HG02642 (cell line): ENCODE data around the gene SLIT3.
"Not testable (repeated sequence)": the region's sequence is repeated elsewhere in the genome, so short reads cannot be mapped to it uniquely, and the experiment has no call there.

Experiments used
- ATAC-seq: cut with Tn5 transposase; IDR thresholded peaks from one replicate; pipeline ENCODE4 v1.9.1; 2021; ENCODE audit warnings: mild to moderate bottlenecking; ENCODE audit not compliant: unreplicated experiment, poor library complexity

SLIT3 gene

DNA sequence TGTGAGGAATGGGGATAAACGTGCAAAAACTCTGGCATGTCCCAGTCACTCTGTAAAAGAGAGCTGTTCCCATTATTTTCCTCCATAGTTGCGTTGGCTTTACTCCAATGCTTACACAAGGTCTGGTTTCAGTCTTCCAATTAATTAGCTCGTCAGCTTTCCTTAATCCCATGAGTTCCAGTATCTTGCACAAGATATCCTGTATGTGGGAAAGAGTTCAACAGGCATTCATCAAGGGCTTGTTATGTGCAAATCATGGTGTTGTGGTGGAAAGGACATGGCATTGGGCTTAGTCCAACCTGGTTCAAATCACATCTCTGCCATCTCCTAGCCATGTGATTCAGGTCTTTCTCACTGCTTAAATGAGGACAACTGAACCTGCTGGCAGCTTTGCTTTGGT lies 644.3 kb downstream of the SLIT3 start:
- ATAC-seq, result no peak

- ATAC-seq, result no peak
Observed at GRCh38 chr5:168655316-168655715, 645.6 kb downstream of the SLIT3 start.

DNA sequence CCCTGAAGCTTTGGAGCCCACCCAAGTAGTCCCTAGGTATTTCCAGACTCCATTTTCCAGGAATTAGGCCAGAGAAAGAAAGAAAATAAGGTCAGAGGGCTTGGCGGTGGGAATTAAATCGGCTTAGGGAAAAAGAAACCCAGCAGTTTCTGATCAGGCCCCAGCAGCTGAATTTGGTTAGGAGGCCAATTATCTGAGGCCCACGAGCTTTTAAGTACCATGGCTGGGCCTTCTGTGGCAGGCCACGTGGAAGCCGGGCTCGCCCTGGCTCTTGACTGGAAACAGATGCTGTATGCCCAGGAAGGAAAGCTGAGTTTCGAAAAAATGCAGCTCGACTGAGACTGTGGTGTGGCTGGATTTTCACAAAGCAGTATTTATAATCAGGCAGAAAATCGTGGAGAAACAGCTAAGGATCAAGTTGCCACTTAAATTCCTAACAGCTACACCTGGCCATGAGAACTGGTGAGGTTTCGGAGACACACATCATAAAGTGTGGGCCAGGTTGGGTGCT lies 646.7 kb downstream of the SLIT3 start:
- ATAC-seq, result no peak

DNA sequence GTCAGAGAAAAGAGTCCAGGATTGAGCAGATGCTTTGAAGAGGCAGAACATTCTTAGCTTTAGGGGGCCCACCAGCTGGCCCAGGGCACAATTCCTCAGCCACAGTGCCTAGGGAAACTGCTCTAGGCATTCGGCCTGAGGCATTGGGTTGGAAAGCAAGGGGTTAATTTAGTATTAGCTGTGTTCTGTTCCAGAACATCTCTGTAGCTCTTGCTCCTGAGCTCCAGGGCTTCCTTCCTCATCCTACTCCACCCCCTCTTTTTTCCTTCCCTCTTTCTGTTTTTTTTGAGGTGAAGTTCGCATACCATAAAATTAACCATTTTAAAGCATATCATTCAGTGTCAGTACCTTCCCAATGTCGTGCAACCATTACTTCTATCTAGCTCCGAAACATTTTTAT lies 647.3 kb downstream of the SLIT3 start:
- no peak for ATAC-seq

GRCh38 chr5:168651648-168652047 lies 649.3 kb downstream of the SLIT3 start:
- ATAC-seq, result no peak

DNA sequence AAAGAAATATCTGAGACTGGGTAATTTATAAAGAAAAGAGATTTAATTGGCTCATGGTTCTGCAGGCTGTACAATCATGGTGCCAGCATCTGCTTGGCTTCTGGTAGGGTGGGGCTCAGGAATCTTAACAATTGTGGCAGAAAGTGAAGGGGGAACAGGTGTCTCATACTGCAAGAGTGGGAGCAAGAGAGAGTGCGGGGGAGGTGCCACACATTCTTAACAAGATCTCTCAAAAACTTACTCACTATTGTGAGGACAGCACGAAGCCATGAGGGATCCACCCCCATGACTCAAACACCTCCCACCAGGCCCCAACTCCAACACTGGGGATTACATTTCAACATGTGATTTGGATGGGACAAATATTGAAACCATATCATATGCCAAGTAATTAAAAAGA lies 651.6 kb downstream of the SLIT3 start:
- no peak for ATAC-seq

DNA sequence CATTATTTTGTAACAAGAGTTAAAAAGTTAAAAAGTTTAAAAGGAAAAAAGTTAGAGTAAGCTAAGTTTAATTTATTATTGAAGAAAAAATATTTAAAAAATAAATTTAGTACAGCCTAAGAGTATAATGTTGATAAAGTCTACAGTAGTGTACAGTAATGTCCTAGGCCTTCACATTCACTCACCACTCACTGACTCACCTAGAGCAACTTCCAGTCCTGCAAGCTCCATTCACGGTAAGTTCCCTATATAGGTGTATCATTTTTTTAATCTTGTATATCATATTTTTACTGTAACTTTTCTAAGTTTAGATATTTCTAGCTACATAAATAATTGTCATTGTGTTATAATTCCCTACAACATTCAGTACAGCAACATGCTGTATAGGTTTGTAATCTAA lies 652.4 kb downstream of the SLIT3 start:
- ATAC-seq, result no peak

GRCh38 chr5:168648016-168648415 lies 652.9 kb downstream of the SLIT3 start:
- no peak for ATAC-seq

GRCh38 chr5:168647083-168647482 lies 653.9 kb downstream of the SLIT3 start:
- no peak for ATAC-seq

DNA sequence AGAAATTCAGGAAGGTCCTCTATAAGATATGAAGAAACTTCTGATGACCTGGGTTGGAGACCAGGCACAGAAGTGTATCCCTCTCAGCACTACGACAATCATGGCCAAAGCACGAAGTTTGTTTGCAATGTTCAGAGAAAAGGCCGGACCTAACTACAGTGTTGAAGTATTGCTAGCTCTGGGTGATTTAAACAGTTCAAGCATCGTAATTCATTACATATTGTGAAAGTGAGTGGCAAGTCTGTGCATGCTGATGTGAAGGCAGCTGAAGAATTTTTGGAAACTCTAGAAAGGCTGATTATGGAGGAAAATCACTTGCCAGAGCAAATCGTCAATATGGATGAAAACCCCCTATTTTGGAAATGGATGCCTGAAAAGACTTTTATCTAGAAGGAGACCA lies 654.6 kb downstream of the SLIT3 start:
- no peak for ATAC-seq

- ATAC-seq, result no peak
Observed at GRCh38 chr5:168645195-168645594, 655.7 kb downstream of the SLIT3 start.

DNA sequence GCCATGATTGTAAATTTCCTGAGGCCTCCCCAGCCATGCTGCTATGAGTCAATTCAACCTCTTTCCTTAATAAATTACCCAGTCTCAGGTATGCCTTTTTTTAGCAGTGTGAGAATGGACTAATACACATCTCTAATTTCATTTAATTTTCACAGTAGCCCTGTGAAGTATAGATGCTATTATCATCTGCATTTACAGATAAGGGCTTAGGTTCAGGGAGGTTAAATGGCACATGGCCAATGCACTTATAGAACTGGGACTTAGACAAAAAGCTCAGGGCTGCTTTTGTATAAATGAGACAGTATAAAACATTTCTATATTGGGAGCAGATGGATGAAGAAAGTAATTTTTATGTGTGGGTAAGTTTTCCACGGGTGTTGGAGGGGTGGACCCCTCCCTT lies 658.9 kb downstream of the SLIT3 start:
- no peak for ATAC-seq

- not testable (repeated sequence) for ATAC-seq
Observed at GRCh38 chr5:168638846-168639245, 662.1 kb downstream of the SLIT3 start.

GRCh38 chr5:168637793-168638192 lies 663.1 kb downstream of the SLIT3 start:
- ATAC-seq, result no peak

- ATAC-seq, result no peak
Observed at GRCh38 chr5:168637281-168637680, 663.7 kb downstream of the SLIT3 start.

DNA sequence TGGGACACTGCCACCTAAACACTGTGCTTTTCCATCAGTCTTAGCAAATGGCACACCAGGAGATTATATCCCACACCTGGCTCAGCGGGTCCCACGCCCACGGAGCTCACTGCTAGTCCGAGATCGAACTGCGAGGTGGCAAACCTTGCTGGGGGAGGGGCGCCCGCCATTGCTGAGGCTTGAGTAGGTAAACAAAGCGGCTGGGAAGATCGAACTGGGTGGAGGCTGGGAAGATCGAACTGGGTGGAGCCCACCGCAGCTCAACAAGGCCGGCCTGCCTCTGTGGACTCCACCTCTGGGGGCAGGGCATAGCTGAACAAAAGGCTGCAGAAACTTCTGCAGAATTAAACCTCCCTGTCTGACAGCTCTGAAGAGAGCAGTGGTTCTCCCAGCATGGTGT lies 670.0 kb downstream of the SLIT3 start:
- ATAC-seq, result not testable (repeated sequence)

DNA sequence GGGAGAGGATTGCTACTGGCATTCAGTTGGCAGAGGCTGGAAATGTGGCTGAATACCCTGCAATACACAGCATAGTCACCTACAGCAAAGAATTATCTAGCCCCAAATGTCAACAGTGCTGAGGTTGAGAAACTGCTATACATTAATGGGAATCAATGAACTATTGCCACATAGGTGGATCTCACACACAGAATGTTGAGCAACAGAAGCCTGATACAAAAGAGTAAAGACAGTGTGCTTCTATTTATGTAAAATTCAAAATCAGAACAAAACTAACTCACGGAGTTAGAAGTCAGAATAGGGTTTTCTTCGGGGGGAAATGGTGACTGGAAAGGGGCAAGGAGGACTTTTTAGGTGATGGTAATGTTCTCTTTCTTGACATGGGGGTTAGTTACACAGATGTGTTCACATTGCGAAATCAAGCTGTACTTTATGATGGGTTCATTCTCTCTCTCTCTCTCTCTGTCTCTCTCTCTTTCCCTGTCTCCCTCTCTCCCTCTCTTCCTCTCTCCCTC lies 676.0 kb downstream of the SLIT3 start:
- no peak for ATAC-seq

- no peak for ATAC-seq
Observed at GRCh38 chr5:168620807-168621206, 680.1 kb downstream of the SLIT3 start.

DNA sequence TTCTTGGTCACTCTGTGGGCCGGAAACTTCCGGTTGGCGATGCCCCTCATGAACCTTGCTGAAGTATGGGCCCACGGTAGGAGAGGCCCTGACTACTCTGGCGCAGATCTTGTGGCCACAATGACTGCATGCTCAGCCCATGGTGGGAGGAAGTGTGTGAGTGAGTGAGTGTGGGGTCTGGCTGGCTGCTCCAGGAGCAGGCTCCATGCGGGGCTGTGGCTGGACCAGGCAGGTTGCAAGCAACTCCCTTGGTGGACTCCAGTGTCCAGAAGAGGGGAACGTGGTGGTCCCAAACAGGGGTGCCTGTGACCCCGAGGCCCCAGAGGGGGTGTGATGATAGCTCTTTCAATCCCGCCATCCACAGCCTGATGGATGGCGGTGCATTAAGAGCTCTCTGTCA lies 686.3 kb downstream of the SLIT3 start:
- ATAC-seq, result no peak

DNA sequence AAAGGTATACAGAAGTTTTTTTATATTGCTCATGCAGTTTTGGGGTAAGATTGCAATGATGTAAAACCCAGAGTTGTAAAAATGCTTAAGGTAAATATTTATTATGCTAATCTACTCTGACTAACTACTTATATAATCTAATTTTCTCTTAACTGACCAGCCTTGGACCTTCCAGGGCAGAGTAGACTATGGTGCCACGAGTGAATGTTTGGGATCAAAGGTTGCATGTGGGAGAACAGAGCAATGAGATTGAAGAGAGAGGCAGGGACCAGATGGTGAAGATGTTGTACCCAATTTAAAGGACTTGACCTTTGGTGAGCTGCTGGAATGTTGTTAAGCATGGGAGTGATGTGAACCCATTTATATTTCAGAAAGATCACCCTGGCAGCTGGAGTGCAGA lies 686.9 kb downstream of the SLIT3 start:
- no peak for ATAC-seq

DNA sequence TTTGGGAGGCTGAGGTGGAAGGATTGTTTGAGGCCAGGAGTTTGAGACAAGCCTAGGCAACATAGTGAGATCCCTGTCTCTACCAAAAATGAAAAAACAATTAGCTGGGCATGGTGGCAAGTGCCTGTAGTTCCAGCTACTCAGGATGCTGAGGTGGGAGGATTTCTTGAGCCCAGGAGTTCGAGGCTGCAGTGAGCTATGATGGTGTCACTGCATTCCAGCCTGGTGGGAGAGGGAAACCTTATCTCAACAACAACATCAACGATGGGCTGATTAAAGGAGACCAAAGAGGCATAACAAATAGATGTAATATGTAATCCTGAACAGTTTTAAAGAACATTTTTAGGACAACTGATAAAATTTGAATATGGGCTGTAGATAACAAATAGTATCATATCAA lies 687.5 kb downstream of the SLIT3 start:
- no peak for ATAC-seq

DNA sequence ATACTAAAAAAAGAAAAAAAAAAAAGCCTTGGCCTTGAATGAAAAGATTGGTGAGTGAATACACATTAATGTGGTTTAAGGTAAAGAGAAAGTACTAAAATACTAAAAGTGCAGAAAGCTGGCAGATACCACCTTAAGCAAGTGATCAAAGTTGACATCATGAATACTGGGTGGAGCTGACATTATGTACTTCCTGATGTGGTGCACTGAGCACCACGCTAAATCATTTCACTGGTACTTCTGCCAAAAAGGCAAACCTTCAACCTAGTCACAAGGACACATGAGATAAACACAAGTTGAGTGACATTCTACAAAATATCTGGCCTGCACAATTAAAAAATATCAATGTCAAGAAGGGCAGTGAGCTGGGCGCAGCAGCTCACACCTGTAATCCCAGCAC lies 687.9 kb downstream of the SLIT3 start:
- no peak for ATAC-seq

DNA sequence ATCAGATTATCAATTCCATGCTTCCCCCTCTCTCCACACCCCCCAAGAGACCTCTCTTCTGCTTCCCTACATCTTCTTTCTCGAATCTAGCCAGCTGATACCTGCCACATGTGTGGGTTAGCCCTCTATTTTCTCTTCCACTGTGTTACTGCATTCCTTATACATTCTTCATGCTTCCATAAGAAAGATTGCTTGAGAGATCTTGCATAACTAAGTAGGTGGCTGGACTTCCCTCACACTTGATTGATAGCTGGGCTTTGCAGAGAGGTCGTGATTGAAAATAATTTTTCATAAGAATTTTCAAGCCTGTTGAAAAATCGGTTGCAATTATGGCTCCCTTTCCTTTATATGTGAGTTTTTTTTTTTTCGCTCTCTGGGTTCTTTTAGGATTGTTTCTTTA lies 688.8 kb downstream of the SLIT3 start:
- ATAC-seq, result no peak
